Tibial artery (tissue), 4 donors: ENCODE data around the gene EDEM3.
"Not testable (repeated sequence)": the region's sequence is repeated elsewhere in the genome, so short reads cannot be mapped to it uniquely, and the experiment has no call there.

Experiments
- DNase-seq, 2 donors: peaks; one replicate each; pipeline ENCODE4 v3.0.0-alpha.2; 2019
- H3K27ac ChIP-seq, 2 donors: fragments of 200-600 bp; sonication (generic) in 1 of 2; 1 replicate in 1 of 2; 2 replicates in 1 of 2; pipeline ENCODE4 v1.5.1; 2018 to 2019; ENCODE audit warnings: mild to moderate bottlenecking in 1 of 2
- H3K27me3 ChIP-seq, 2 donors: fragments of 200-600 bp; sonication (generic) in 1 of 2; one replicate each; pipeline versions ENCODE4 v1.5.1 to v1.6.0; 2016 to 2019
- H3K36me3 ChIP-seq, 3 donors: fragments of 200-600 bp; sonication (generic) in 2 of 3; one replicate each; pipeline ENCODE4 v1.5.1; 2016 to 2019; ENCODE audit warnings: mild to moderate bottlenecking in 2 of 3
- H3K4me1 ChIP-seq, 4 donors: fragments of 200-600 bp; sonication (generic) in 2 of 4; 1 replicate in 3 of 4; 2 replicates in 1 of 4; pipeline ENCODE4 v1.5.1; 2016 to 2019
- H3K4me3 ChIP-seq, 2 donors: fragments of 200-600 bp; sonication (generic) in 1 of 2; 1 replicate in 1 of 2; 2 replicates in 1 of 2; pipeline ENCODE4 v1.5.1; 2018 to 2019; ENCODE audit warnings: mild to moderate bottlenecking in 2 of 2
- H3K9me3 ChIP-seq, 3 donors: fragments of 200-600 bp; sonication (generic) in 1 of 3; one replicate each; pipeline ENCODE4 v1.5.1; 2016 to 2019
- CTCF ChIP-seq, 2 experiments: fragments of 200-600 bp in 1 of 2; fragments of 450-650 bp in 1 of 2; IDR thresholded peaks; one replicate each; pipeline ENCODE4 v1.5.1; 2017 to 2019; ENCODE audit warnings: antibody characterized with exemption in 2 of 2, mild to moderate bottlenecking in 1 of 2, moderate library complexity in 1 of 2
- intact Hi-C: fragments of 100-400 bp; cut with DNase I; formaldehyde crosslinking; loops from one replicate; pipeline ENCODE4 v1.15.0; 2023; ENCODE audit warnings: low total_unique reads

Gene EDEM3

GRCh38 chr1:184790642-184791549, 36.2 kb upstream of the EDEM3 start:
- intact Hi-C loops, result no loop called here
- H3K36me3 ChIP-seq, result peaks cover 10 to 23% (median 21%) of the 10 kb centered on the region in 3 donors
- no peak for TF ChIP-seq CTCF (IDR thresholded peaks at IDR 0.05)
- no peak overlapping the region for H3K4me3 ChIP-seq
- no peak overlapping the region for H3K27ac ChIP-seq
- H3K4me1 ChIP-seq, result peaks cover 0 to 24% (median 18%) of the 10 kb centered on the region in 4 donors
- no peaks in the 10 kb centered on the region for H3K9me3 ChIP-seq
- H3K27me3 ChIP-seq, result no peaks in the 10 kb centered on the region
- DNase-seq, result no peak

DNA sequence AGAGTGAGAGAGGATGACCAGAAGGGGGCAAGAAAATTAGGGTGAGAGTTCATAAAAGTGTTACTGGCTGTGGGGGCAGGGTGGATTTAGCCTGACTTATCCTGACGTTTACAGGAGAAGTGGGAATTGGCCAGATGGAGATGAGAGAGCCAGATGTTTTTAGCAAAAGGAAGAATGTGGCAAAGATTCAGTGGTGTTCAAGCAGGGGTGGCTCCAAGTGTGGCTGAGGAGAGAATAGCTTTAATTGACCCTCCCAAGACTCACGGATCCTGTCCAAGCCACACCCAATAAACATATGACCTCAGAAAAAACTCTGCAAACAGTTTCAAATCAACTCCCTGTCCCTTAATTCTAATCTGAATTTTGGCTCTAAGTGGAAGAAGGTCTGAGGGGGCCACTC, 35.2 kb upstream of the EDEM3 start:
- Histone ChIP-seq H3K9me3 (no peaks in the 10 kb centered on the region), H3K27ac (no peak overlapping the region), H3K27me3 (no peaks in the 10 kb centered on the region), H3K4me3 (no peak overlapping the region), H3K4me1 (peaks cover 0 to 24% (median 18%) of the 10 kb centered on the region in 4 donors), H3K36me3 (peaks cover 0 to 13% (median 11%) of the 10 kb centered on the region in 3 donors)
- no peak for TF ChIP-seq CTCF (IDR thresholded peaks at IDR 0.05)
- intact Hi-C loops, result no loop called here
- no peak for DNase-seq

- no peak for TF ChIP-seq CTCF (IDR thresholded peaks at IDR 0.05)
- H3K9me3 ChIP-seq, result no peaks in the 10 kb centered on the region
- no peaks in the 10 kb centered on the region for H3K27me3 ChIP-seq
- H3K27ac ChIP-seq, result no peak overlapping the region
- H3K4me3 ChIP-seq, result no peak overlapping the region
- intact Hi-C loops, result no loop called here
- no peak for DNase-seq
- H3K36me3 ChIP-seq, result peaks cover 0 to 9% (median 8%) of the 10 kb centered on the region in 3 donors
- peaks cover 0 to 24% (median 18%) of the 10 kb centered on the region in 4 donors for H3K4me1 ChIP-seq
Observed at GRCh38 chr1:184788970-184789369, 34.3 kb upstream of the EDEM3 start.

- no peaks in the 10 kb centered on the region for H3K27me3 ChIP-seq
- no peak for TF ChIP-seq CTCF (IDR thresholded peaks at IDR 0.05)
- H3K36me3 ChIP-seq, result peaks cover 0 to 9% (median 5%) of the 10 kb centered on the region in 3 donors
- intact Hi-C loops, result no loop called here
- H3K9me3 ChIP-seq, result no peaks in the 10 kb centered on the region
- no peak overlapping the region for H3K4me3 ChIP-seq
- no peak overlapping the region for H3K27ac ChIP-seq
- no peak for DNase-seq
- H3K4me1 ChIP-seq, result no peaks in the 10 kb centered on the region
Observed at GRCh38 chr1:184785529-184785928, 30.9 kb upstream of the EDEM3 start.

- H3K27me3 ChIP-seq, H3K9me3 ChIP-seq, DNase-seq, H3K4me1 ChIP-seq, H3K27ac ChIP-seq, H3K36me3 ChIP-seq, H3K4me3 ChIP-seq, intact Hi-C loops: not testable (repeated sequence)
Observed at GRCh38 chr1:184783723-184784122, 29.1 kb upstream of the EDEM3 start.

GRCh38 chr1:184781941-184782340, 27.3 kb upstream of the EDEM3 start:
- no peak for DNase-seq
- no peak for TF ChIP-seq CTCF (IDR thresholded peaks at IDR 0.05)
- H3K4me1 ChIP-seq, result no peaks in the 10 kb centered on the region
- H3K27ac ChIP-seq, result no peak overlapping the region
- H3K27me3 ChIP-seq, result no peaks in the 10 kb centered on the region
- H3K4me3 ChIP-seq, result no peak overlapping the region
- no peaks in the 10 kb centered on the region for H3K36me3 ChIP-seq
- no peaks in the 10 kb centered on the region for H3K9me3 ChIP-seq
- intact Hi-C loops, result no loop called here
